ENCODE data around the gene CAMK2A.
A peak's percentile ranks its signal among the peaks of the same experiment; 100 is the strongest.

The CAMK2A gene

GRCh38 chr5:150230842-150231241, 58.7 kb downstream of the CAMK2A start:
- no peak overlapping the region for H3K4me3 ChIP-seq (ENCODE audit: low read depth, low read length)
- TF ChIP-seq CTCF (conservative IDR thresholded peaks at IDR 0.05; ENCODE audit: low read depth, low read length): no peak
- no peak for DNase-seq (ENCODE audit: low read depth)

- TF ChIP-seq CTCF (conservative IDR thresholded peaks at IDR 0.05; ENCODE audit: low read depth, low read length): no peak
- no peak for DNase-seq (ENCODE audit: low read depth)
- no peak overlapping the region for H3K4me3 ChIP-seq (ENCODE audit: low read depth, low read length)
Observed at GRCh38 chr5:150229571-150229970, 60.0 kb downstream of the CAMK2A start.

DNA sequence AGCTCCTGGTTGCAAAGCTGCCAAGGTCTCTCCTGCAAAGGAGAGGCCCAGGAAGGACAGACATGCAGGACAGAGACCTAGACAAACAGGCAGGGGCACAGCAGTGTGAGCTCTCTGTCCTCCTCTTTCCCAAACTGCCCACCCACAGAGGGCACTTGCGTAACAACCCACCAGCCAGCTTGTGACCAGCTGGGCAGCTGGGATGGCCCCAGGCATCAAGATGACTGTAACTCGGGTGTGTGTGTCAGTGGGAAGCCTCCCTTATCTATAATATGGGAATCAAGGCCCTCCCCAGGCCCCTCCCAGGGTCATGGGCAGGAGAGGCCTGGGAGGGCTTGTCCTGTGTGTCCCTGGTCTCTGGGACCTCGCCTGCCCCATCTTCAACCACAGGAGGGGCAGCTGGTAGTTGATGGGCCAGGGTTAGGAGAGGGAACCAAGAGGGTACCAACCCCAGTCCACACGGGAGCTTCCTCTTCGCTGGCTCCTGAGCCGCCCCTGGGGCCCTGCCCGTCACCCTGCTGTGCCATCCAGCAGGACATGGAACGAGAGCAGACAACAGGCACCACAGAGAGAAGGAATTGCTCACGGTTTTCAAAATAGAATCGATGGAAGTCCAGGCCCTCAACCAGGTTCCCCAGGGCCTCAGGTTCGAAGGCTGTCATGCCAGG, 61.8 kb downstream of the CAMK2A start:
- no peak for TF ChIP-seq CTCF (conservative IDR thresholded peaks at IDR 0.05; ENCODE audit: low read depth, low read length)
- no peak overlapping the region for H3K4me3 ChIP-seq (ENCODE audit: low read depth, low read length)
- no peak for DNase-seq (ENCODE audit: low read depth)

- peak; percentile 16 for DNase-seq (ENCODE audit: low read depth)
- no peak overlapping the region for H3K4me3 ChIP-seq (ENCODE audit: low read depth, low read length)
- TF ChIP-seq CTCF (conservative IDR thresholded peaks at IDR 0.05; ENCODE audit: low read depth, low read length): peak; percentile 23
Observed at GRCh38 chr5:150227036-150227435, 62.5 kb downstream of the CAMK2A start.

GRCh38 chr5:150224483-150225027, 65.0 kb downstream of the CAMK2A start:
- H3K4me3 ChIP-seq (ENCODE audit: low read depth, low read length): no peak overlapping the region
- no peak for TF ChIP-seq CTCF (conservative IDR thresholded peaks at IDR 0.05; ENCODE audit: low read depth, low read length)
- peak; percentile 8 for DNase-seq (ENCODE audit: low read depth)

DNA sequence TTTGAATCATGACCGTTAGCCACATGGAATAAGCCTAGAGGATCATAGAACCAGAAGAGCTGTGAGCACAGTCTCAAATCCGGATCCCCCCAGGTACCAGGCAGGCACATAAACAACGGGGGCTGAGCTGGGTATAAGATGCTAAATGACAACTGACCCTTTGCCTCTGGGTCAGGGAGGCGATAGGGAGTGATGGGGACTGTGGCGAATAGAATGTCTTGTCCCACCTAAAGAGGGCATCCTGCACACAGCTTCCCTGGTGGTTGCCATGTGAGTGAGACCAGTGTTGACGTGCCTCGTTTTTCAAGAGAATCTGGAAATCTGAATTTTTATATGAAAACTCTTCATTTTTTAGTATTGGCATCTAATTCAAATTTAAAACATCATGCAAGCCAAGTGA, 66.1 kb downstream of the CAMK2A start:
- DNase-seq (ENCODE audit: low read depth): no peak
- TF ChIP-seq CTCF (conservative IDR thresholded peaks at IDR 0.05; ENCODE audit: low read depth, low read length): no peak
- no peak overlapping the region for H3K4me3 ChIP-seq (ENCODE audit: low read depth, low read length)

GRCh38 chr5:150222906-150223305, 66.7 kb downstream of the CAMK2A start:
- DNase-seq (ENCODE audit: low read depth): no peak
- TF ChIP-seq CTCF (conservative IDR thresholded peaks at IDR 0.05; ENCODE audit: low read depth, low read length): no peak
- no peak overlapping the region for H3K4me3 ChIP-seq (ENCODE audit: low read depth, low read length)

Measured in choroid plexus epithelial cell (primary cell).